ENCODE measurements around the gene MTA3. TPM values are rescaled to one million over a fixed set of nuclear protein-coding genes. Genes with fewer than 3 reads are reported as not detected.

MTA3 gene
- total RNA-seq, 1 donor from 2014 or later = 117 TPM

- peak overlapping the region; percentile 98 for H3K4me3 ChIP-seq
Measured at GRCh38 chr2:42567806-42568400, 529 bp upstream of the MTA3 start.

DNA sequence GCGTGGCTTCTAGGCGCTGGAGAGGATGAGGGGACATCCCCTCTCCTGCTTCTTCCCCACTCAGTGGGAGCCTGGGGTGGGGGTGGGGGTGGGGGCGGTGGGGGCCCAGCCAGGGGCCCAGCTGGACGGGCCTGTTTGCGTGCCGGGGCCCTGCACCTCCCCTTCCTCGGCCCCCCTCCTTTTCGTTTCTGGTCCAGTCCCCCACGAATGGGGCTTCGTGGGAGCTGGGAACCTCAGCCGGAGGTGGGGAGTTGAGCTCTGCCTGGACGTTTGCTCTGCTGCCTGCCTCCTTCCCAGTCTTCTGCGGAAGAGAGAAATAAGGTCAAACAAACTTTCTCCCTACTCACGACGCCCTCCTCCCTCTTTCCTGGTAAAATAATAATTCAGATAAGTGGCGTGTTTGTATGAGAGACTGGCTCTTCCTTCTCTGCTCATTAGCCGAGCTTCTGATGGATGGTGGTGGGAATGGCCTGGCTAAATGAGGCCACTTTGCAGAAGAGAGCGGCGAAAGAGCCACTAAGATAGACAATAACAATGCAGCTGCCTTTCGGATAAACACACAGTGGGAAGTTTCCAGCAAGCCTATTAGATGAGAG is 782 bp downstream of the MTA3 start:
- H4K20me1 ChIP-seq (ENCODE audit: low read depth) = peaks cover 7% of the 10 kb centered on the region
- H3K4me3 ChIP-seq = peak overlapping the region; percentile 98
- peaks cover 10% of the 10 kb centered on the region for H3K36me3 ChIP-seq
- H3K4me1 ChIP-seq = peaks cover 17% of the 10 kb centered on the region
- TF ChIP-seq, protein P1, sequence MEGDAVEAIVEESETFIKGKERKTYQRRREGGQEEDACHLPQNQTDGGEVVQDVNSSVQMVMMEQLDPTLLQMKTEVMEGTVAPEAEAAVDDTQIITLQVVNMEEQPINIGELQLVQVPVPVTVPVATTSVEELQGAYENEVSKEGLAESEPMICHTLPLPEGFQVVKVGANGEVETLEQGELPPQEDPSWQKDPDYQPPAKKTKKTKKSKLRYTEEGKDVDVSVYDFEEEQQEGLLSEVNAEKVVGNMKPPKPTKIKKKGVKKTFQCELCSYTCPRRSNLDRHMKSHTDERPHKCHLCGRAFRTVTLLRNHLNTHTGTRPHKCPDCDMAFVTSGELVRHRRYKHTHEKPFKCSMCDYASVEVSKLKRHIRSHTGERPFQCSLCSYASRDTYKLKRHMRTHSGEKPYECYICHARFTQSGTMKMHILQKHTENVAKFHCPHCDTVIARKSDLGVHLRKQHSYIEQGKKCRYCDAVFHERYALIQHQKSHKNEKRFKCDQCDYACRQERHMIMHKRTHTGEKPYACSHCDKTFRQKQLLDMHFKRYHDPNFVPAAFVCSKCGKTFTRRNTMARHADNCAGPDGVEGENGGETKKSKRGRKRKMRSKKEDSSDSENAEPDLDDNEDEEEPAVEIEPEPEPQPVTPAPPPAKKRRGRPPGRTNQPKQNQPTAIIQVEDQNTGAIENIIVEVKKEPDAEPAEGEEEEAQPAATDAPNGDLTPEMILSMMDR (IDR thresholded peaks at IDR 0.05) = no peak
- TF ChIP-seq EZH2 (IDR thresholded peaks at IDR 0.05) (no peak), EZH2phosphoT487 (IDR thresholded peaks at IDR 0.05) (no peak)
- no peaks in the 10 kb centered on the region for H3K27me3 ChIP-seq
- no peak overlapping the region for H2AFZ ChIP-seq (replicated peaks)
- Mint-ChIP-seq H3K36me3 (peaks cover 11% of the 10 kb centered on the region), H3K27me3 (ENCODE audit: insufficient read depth, low read depth) (no peaks in the 10 kb centered on the region), H3K9me3 (no peaks in the 10 kb centered on the region), H3K27ac (peak overlapping the region; percentile 98), H3K4me3 (peak overlapping the region; percentile 94), H3K4me1 (peaks cover 22% of the 10 kb centered on the region)
- H3K9ac ChIP-seq = peak overlapping the region; percentile 20
- peak overlapping the region; percentile 85 for H3K4me2 ChIP-seq
- H3K27ac ChIP-seq = peak overlapping the region; percentile 83
- peaks cover 39% of the 10 kb centered on the region for H3F3A ChIP-seq (ENCODE audit: low read depth)
- peak; percentile 55 for DNase-seq (ENCODE audit: low spot score)
- H3K9me3 ChIP-seq (ENCODE audit: low read depth) = no peaks in the 10 kb centered on the region
- peaks cover 56% of the 10 kb centered on the region for H3K79me2 ChIP-seq (ENCODE audit: low read depth)

More at GRCh38 chr2:42567806-42568400, 529 bp upstream of the MTA3 start:
- H3K4me2 ChIP-seq = peak overlapping the region; percentile 85
- H3K79me2 ChIP-seq (ENCODE audit: low read depth) = peaks cover 42% of the 10 kb centered on the region
- Mint-ChIP-seq H3K27me3 (ENCODE audit: insufficient read depth, low read depth) (no peaks in the 10 kb centered on the region), H3K27ac (peak overlapping the region; percentile 82), H3K36me3 (peaks cover 9% of the 10 kb centered on the region), H3K4me1 (peaks cover 22% of the 10 kb centered on the region), H3K4me3 (peak overlapping the region; percentile 88), H3K9me3 (no peaks in the 10 kb centered on the region)
- H3K9me3 ChIP-seq (ENCODE audit: low read depth) = no peaks in the 10 kb centered on the region
- peaks cover 17% of the 10 kb centered on the region for H3K4me1 ChIP-seq
- peak overlapping the region; percentile 44 for H3K27ac ChIP-seq
- H3K9ac ChIP-seq = no peak overlapping the region
- DNase-seq (ENCODE audit: low spot score) = peak; percentile 76
- peaks cover 3% of the 10 kb centered on the region for H4K20me1 ChIP-seq (ENCODE audit: low read depth)
- H3K27me3 ChIP-seq = no peaks in the 10 kb centered on the region
- TF ChIP-seq EZH2phosphoT487 (IDR thresholded peaks at IDR 0.05) (no peak), EZH2 (IDR thresholded peaks at IDR 0.05) (no peak)
- peaks cover 10% of the 10 kb centered on the region for H3K36me3 ChIP-seq
- H3F3A ChIP-seq (ENCODE audit: low read depth) = peaks cover 39% of the 10 kb centered on the region
- H2AFZ ChIP-seq (replicated peaks) = peak overlapping the region; percentile 87

DNA sequence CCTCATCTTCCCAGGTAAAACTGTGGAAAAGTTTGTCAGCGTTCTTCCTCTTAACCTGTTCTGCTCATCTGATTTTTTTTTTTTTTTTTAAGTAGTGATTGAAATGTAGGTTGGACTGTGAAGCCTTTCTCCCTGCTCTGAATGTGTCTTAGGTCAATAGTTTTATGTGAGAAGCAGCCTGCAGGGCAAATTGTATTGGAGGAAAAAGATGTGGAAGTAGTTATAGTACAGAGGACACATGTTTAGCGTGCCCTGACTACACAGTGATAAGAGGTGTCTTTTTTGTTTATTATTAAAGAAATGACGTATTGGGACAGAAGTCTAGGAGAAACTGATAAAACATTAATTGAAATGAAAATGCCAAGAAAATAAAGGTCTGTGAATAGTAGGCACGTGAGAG is 1.5 kb downstream of the MTA3 start:
- Mint-ChIP-seq H3K4me3 (peak overlapping the region; percentile 94), H3K4me1 (peaks cover 22% of the 10 kb centered on the region), H3K36me3 (peaks cover 11% of the 10 kb centered on the region), H3K9me3 (no peaks in the 10 kb centered on the region), H3K27ac (peak overlapping the region; percentile 16), H3K27me3 (ENCODE audit: insufficient read depth, low read depth) (no peaks in the 10 kb centered on the region)
- H3K4me1 ChIP-seq = peaks cover 17% of the 10 kb centered on the region
- TF ChIP-seq, protein P1 (IDR thresholded peaks at IDR 0.05) = no peak
- TF ChIP-seq EZH2 (IDR thresholded peaks at IDR 0.05) (no peak), EZH2phosphoT487 (IDR thresholded peaks at IDR 0.05) (no peak)
- no peaks in the 10 kb centered on the region for H3K27me3 ChIP-seq
- peak overlapping the region; percentile 83 for H3K27ac ChIP-seq
- H2AFZ ChIP-seq (replicated peaks) = no peak overlapping the region
- peak overlapping the region; percentile 25 for H3K9ac ChIP-seq
- DNase-seq (ENCODE audit: low spot score) = no peak
- peaks cover 39% of the 10 kb centered on the region for H3F3A ChIP-seq (ENCODE audit: low read depth)
- peak overlapping the region; percentile 98 for H3K4me3 ChIP-seq
- H3K79me2 ChIP-seq (ENCODE audit: low read depth) = peaks cover 62% of the 10 kb centered on the region
- peaks cover 13% of the 10 kb centered on the region for H4K20me1 ChIP-seq (ENCODE audit: low read depth)
- peak overlapping the region; percentile 85 for H3K4me2 ChIP-seq
- peaks cover 10% of the 10 kb centered on the region for H3K36me3 ChIP-seq
- no peaks in the 10 kb centered on the region for H3K9me3 ChIP-seq (ENCODE audit: low read depth)
